DOHH2 (cell line): ENCODE data around the gene ICAM1.
"Not testable (repeated sequence)": the region's sequence is repeated elsewhere in the genome, so short reads cannot be mapped to it uniquely, and the experiment has no call there.

Source experiments
- CTCF ChIP-seq: fragments of 200-600 bp; sonication (generic); IDR thresholded peaks from one replicate; pipeline ENCODE4 v1.5.1; 2014; ENCODE audit warnings: antibody characterized with exemption, mild to moderate bottlenecking, low read depth, low read length; ENCODE audit not compliant: poor library complexity, severe bottlenecking
- EZH2phosphoT487 ChIP-seq: fragments of 200-600 bp; sonication (generic); IDR thresholded peaks from 2 replicates; pipeline ENCODE4 v1.6.1; 2017; ENCODE audit warnings: borderline replicate concordance, mild to moderate bottlenecking, antibody characterized with exemption, low read length, moderate library complexity, mixed read lengths

GRCh38 chr19:10235409-10235808 lies 35.5 kb upstream of the ICAM1 start:
- TF ChIP-seq CTCF, EZH2phosphoT487: not testable (repeated sequence)
